Neural cell (in vitro differentiated cells): Measurements from ENCODE around the gene DDX27. TPM values are rescaled to one million over a fixed set of nuclear protein-coding genes. Genes with fewer than 3 reads are reported as not detected.

ENCODE experiments used
- H2AFZ ChIP-seq: fragments of 200-600, 300-800 bp; sonication (generic), shearing (Covaris generic); 2 replicates; pipeline ENCODE4 v1.6.0; 2014; ENCODE audit warnings: low read depth, mild to moderate bottlenecking, antibody characterized with exemption, low read length, moderate library complexity
- H3F3A ChIP-seq: fragments of 200-600 bp; shearing (Covaris generic); 2 replicates; pipeline ENCODE4 v1.6.1; 2016; ENCODE audit warnings: mild to moderate bottlenecking, moderate library complexity, mixed read lengths, antibody characterized with exemption, low read length; ENCODE audit not compliant: insufficient read depth, poor library complexity, severe bottlenecking
- H3K27ac ChIP-seq: fragments of 200-600, 300-800 bp; sonication (generic), shearing (Covaris generic); 2 replicates; pipeline ENCODE4 v1.5.1; 2014; ENCODE audit warnings: mild to moderate bottlenecking, low read length, moderate library complexity
- H3K27me3 ChIP-seq: fragments of 300-800, 200-600 bp; sonication (generic), shearing (Covaris generic); 2 replicates; pipeline ENCODE4 v1.6.0; 2014; ENCODE audit warnings: mild to moderate bottlenecking, low read depth, low read length, moderate library complexity; ENCODE audit not compliant: insufficient read depth
- H3K36me3 ChIP-seq: fragments of 300-800, 200-600 bp; sonication (generic), shearing (Covaris generic); 2 replicates; pipeline ENCODE4 v1.5.1; 2014; ENCODE audit warnings: mild to moderate bottlenecking, antibody characterized with exemption, low read length, moderate library complexity; ENCODE audit not compliant: insufficient read depth
- H3K4me2 ChIP-seq: fragments of 300-800, 200-600 bp; sonication (generic), shearing (Covaris generic); 2 replicates; pipeline ENCODE4 v1.6.0; 2014; ENCODE audit warnings: mild to moderate bottlenecking, low read length
- H3K4me3 ChIP-seq: fragments of 300-800, 200-600 bp; sonication (generic), shearing (Covaris generic); 2 replicates; pipeline ENCODE4 v1.5.1; 2014; ENCODE audit warnings: mild to moderate bottlenecking, low read length, moderate library complexity
- H3K79me2 ChIP-seq: fragments of 200-600 bp; shearing (Covaris generic); replicated peaks from 2 replicates; pipeline ENCODE4 v1.6.0; 2014; ENCODE audit warnings: mild to moderate bottlenecking, low read length, moderate library complexity; ENCODE audit not compliant: insufficient read depth
- H3K9ac ChIP-seq: fragments of 300-800, 200-600 bp; sonication (generic), shearing (Covaris generic); 2 replicates; pipeline ENCODE4 v1.6.1; 2016; ENCODE audit warnings: mild to moderate bottlenecking, low read length, mixed read lengths
- H3K9me2 ChIP-seq: fragments of 200-600 bp; shearing (Covaris generic); 2 replicates; pipeline ENCODE4 v1.6.1; 2016; ENCODE audit warnings: mild to moderate bottlenecking, low read length, mixed read lengths; ENCODE audit not compliant: insufficient read depth
- H3K9me3 ChIP-seq: fragments of 200-600, 300-800 bp; sonication (generic), shearing (Covaris generic); 2 replicates; pipeline ENCODE4 v1.6.1; 2016; ENCODE audit warnings: mild to moderate bottlenecking, mixed run types, low read length, moderate library complexity, mixed read lengths
- H4K20me1 ChIP-seq: fragments of 200-600 bp; shearing (Covaris generic); 2 replicates; pipeline ENCODE4 v1.6.1; 2016; ENCODE audit warnings: mild to moderate bottlenecking, mixed run types; ENCODE audit not compliant: insufficient read depth
- CTCF ChIP-seq: fragments of 450-650 bp; IDR thresholded peaks from 2 replicates; pipeline ENCODE4 v1.5.1; 2014; ENCODE audit warnings: antibody characterized with exemption, mild to moderate bottlenecking, moderate library complexity; ENCODE audit not compliant: poor library complexity, severe bottlenecking
- EP300 ChIP-seq: fragments of 450-650 bp; conservative IDR thresholded peaks from 2 replicates; pipeline ENCODE4 v1.6.1; 2014; ENCODE audit warnings: antibody characterized with exemption, mild to moderate bottlenecking, moderate library complexity; ENCODE audit not compliant: poor library complexity, severe bottlenecking
- EZH2 ChIP-seq: fragments of 200-600, 300-800 bp; shearing (Covaris generic), sonication (generic); IDR thresholded peaks from 2 replicates; pipeline ENCODE4 v1.6.1; 2014; ENCODE audit warnings: antibody characterized with exemption, low read length, borderline replicate concordance, mild to moderate bottlenecking; ENCODE audit not compliant: insufficient read depth, poor library complexity, severe bottlenecking
- MXI1 ChIP-seq: fragments of 450-650 bp; conservative IDR thresholded peaks from 2 replicates; pipeline ENCODE4 v1.6.1; 2014; ENCODE audit warnings: antibody characterized with exemption, mild to moderate bottlenecking; ENCODE audit not compliant: poor library complexity, severe bottlenecking
- POLR2AphosphoS5 ChIP-seq: IDR thresholded peaks from 2 replicates; pipeline ENCODE4 v1.6.1; 2012
- RAD21 ChIP-seq: fragments of 450-650 bp; conservative IDR thresholded peaks from 2 replicates; pipeline ENCODE4 v1.6.1; 2014; ENCODE audit warnings: antibody characterized with exemption, mild to moderate bottlenecking, moderate library complexity
- REST ChIP-seq: IDR thresholded peaks from 2 replicates; pipeline ENCODE4 v1.6.1; 2012; ENCODE audit warnings: borderline replicate concordance
- SMC3 ChIP-seq: fragments of 450-650 bp; conservative IDR thresholded peaks from 2 replicates; pipeline ENCODE4 v1.6.1; 2014; ENCODE audit warnings: antibody characterized with exemption, mild to moderate bottlenecking, moderate library complexity; ENCODE audit not compliant: poor library complexity
- TAF1 ChIP-seq: IDR thresholded peaks from 2 replicates; pipeline ENCODE4 v1.6.1; 2012; ENCODE audit warnings: low read depth
- polyA plus RNA-seq: library from polyadenylated mRNA; depleted of rRNA; stranded (reverse); fragments of >200 nt; gene quantifications from 2 replicates; pipeline ENCODE4 v1.2.3, GENCODE V29; 2014

Gene DDX27
- polyA plus RNA-seq, 1 donor from 2014 or later: 35.4 TPM

GRCh38 chr20:49199729-49200293, 19.4 kb upstream of the DDX27 start:
- Histone ChIP-seq H3K27ac (no peak overlapping the region), H3K4me2 (no peak overlapping the region), H3K79me2 (no peaks in the 10 kb centered on the region), H3K36me3 (no peaks in the 10 kb centered on the region), H3K9me2 (no peaks in the 10 kb centered on the region), H3F3A (no peaks in the 10 kb centered on the region), H3K27me3 (no peaks in the 10 kb centered on the region), H3K9me3 (no peaks in the 10 kb centered on the region), H3K4me3 (no peak overlapping the region), H3K9ac (no peak overlapping the region), H4K20me1 (no peaks in the 10 kb centered on the region), H2AFZ (no peak overlapping the region)
- TF ChIP-seq POLR2AphosphoS5: no peak
- TF ChIP-seq REST: no peak
- no peak for TF ChIP-seq EP300
- TF ChIP-seq MXI1: no peak
- no peak for TF ChIP-seq EZH2
- no peak for TF ChIP-seq SMC3
- no peak for TF ChIP-seq CTCF
- no peak for TF ChIP-seq RAD21
- TF ChIP-seq TAF1: no peak

GRCh38 chr20:49203011-49203410, 16.2 kb upstream of the DDX27 start:
- Histone ChIP-seq H3F3A (no peaks in the 10 kb centered on the region), H3K27me3 (no peaks in the 10 kb centered on the region), H3K4me3 (no peak overlapping the region)

More at GRCh38 chr20:49203011-49203410, 16.2 kb upstream of the DDX27 start:
- no peaks in the 10 kb centered on the region for H3K36me3 ChIP-seq
- TF ChIP-seq SMC3: no peak
- TF ChIP-seq MXI1: no peak
- TF ChIP-seq EZH2: no peak
- TF ChIP-seq TAF1: no peak
- TF ChIP-seq CTCF: no peak
- no peak for TF ChIP-seq RAD21
- TF ChIP-seq POLR2AphosphoS5: no peak
- no peak for TF ChIP-seq REST
- no peak for TF ChIP-seq EP300
- H3K27ac ChIP-seq: no peak overlapping the region
- H3K4me2 ChIP-seq: no peak overlapping the region
- no peak overlapping the region for H2AFZ ChIP-seq
- H3K9me3 ChIP-seq: no peaks in the 10 kb centered on the region
- no peaks in the 10 kb centered on the region for H4K20me1 ChIP-seq
- no peak overlapping the region for H3K9ac ChIP-seq
- H3K9me2 ChIP-seq: no peaks in the 10 kb centered on the region
- no peaks in the 10 kb centered on the region for H3K79me2 ChIP-seq
